ENCODE data around the gene RGL2. TPM values are rescaled to one million over a fixed set of nuclear protein-coding genes. Genes with fewer than 3 reads are reported as not detected.

The RGL2 gene
- total RNA-seq, 4 donors from 2014 or later, result 79.7 to 95.3 (median 84.4) TPM

DNA sequence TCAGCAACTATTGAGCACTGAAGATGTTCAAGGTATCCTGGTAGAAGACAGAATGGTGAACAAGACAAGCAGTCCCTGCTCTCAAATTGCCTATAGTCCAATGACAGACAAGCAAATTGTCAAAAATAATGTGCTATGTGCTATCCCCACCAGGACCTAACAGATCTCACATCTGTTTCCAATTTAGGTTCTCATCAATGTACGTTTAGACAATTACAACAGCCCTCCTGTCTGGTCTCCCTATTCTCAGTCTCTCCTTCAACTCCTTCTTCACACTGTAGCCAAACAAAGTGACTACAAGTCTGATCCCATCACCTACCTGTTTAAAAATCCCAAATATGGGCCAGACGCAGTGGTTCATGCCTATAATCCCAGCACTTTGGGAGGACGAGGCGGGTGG is 7.6 kb upstream of the RGL2 start:
- TF ChIP-seq, protein P1, sequence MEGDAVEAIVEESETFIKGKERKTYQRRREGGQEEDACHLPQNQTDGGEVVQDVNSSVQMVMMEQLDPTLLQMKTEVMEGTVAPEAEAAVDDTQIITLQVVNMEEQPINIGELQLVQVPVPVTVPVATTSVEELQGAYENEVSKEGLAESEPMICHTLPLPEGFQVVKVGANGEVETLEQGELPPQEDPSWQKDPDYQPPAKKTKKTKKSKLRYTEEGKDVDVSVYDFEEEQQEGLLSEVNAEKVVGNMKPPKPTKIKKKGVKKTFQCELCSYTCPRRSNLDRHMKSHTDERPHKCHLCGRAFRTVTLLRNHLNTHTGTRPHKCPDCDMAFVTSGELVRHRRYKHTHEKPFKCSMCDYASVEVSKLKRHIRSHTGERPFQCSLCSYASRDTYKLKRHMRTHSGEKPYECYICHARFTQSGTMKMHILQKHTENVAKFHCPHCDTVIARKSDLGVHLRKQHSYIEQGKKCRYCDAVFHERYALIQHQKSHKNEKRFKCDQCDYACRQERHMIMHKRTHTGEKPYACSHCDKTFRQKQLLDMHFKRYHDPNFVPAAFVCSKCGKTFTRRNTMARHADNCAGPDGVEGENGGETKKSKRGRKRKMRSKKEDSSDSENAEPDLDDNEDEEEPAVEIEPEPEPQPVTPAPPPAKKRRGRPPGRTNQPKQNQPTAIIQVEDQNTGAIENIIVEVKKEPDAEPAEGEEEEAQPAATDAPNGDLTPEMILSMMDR (IDR thresholded peaks at IDR 0.05), result no peak
- intact Hi-C loops (cut with DNase I; ENCODE audit: low total_unique reads), result no loop called here
- DNase-seq (ENCODE audit: low spot score in 2 of 2), result no peak
- H3K4me3 ChIP-seq (ENCODE audit: low read depth, poor library complexity, severe bottlenecking), result no peak overlapping the region
- 81 to 85% methylated on average over 4 of the region's 4 CpGs for WGBS, 2 donors

DNA sequence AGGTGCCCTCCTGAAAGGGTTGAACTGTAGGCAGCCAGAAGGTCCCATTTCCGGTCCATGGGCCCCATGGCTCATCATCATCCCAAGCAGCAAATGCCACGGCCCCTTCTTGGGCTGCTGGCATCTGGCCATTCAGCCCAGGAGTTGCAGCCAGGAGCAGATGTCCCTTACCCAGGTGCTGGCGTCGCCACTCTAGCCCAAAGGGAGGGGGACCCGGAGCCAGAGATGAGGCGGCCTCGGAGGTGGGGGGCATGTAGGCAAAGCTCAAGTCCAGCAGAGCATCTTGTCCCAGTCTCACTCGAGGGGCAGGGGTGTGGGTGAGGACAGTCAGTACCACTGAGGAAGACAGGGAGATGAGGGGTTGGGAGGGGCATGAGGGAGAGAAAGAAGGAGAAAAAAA is 6.3 kb upstream of the RGL2 start:
- intact Hi-C loops (cut with DNase I; ENCODE audit: low total_unique reads), result no loop called here
- TF ChIP-seq, protein P1 (IDR thresholded peaks at IDR 0.05), result no peak
- TF ChIP-seq POLR2A (IDR thresholded peaks at IDR 0.05), result no peak
- DNase-seq (ENCODE audit: low spot score in 2 of 2), result no peak
- WGBS, 2 donors, result 78 to 83% methylated on average over 7 to 8 of the region's 8 CpGs
- no peak overlapping the region for H3K4me3 ChIP-seq (ENCODE audit: low read depth, poor library complexity, severe bottlenecking)

DNA sequence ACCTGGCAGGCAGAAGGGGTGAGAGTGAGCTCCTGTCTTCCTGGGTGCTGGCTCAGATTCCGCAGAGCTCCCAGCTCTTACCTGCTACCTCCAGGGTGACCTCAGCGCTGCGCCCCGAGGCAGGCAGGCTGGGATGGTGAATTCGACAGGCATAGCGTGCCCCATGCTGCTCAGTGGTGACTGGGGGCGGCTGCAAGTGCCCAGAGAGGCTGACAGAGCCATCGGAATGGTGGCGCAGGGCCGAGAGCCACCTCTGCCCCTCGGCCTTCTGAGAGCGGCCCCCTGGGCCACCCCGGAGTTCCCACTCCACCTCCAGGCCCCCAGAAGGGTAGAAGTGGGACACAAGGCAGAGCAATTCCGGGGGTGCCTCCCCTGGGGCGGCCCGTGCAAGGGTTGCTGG is 5.5 kb upstream of the RGL2 start:
- 80 to 81% methylated on average over 15 to 16 of the region's 16 CpGs for WGBS, 2 donors
- intact Hi-C loops (cut with DNase I; ENCODE audit: low total_unique reads), result no loop called here
- no peak overlapping the region for H3K4me3 ChIP-seq (ENCODE audit: low read depth, poor library complexity, severe bottlenecking)
- DNase-seq (ENCODE audit: low spot score in 2 of 2), result no peak
- TF ChIP-seq, protein P1 (IDR thresholded peaks at IDR 0.05), result no peak
- no peak for TF ChIP-seq POLR2A (IDR thresholded peaks at IDR 0.05)

DNA sequence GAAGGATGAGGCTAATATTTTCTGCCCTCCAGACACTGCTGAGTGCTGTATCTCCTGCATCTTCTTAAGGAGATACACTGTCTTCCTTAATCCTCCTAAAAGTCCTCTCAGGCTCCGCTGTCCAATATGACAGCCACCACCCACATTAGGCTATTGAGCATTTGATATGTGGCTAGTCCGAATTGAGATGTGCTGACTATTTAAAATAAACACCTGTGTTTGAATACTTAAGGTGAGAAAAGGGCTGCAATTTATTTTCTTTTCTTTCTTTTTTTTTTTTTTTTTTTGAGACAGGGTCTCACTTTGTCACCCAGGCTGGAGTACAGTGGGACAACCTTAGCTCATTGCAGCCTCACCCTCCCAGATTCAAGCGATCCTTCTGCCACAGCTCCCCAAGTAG is 3.1 kb upstream of the RGL2 start:
- intact Hi-C loops (cut with DNase I; ENCODE audit: low total_unique reads), result no loop called here
- no peak overlapping the region for H3K4me3 ChIP-seq (ENCODE audit: low read depth, poor library complexity, severe bottlenecking)
- no peak for DNase-seq (ENCODE audit: low spot score in 2 of 2)
- WGBS, 2 donors, result 86 to 98% methylated on average over 3 of the region's 3 CpGs
- no peak for TF ChIP-seq POLR2A (IDR thresholded peaks at IDR 0.05)
- TF ChIP-seq, protein P1 (IDR thresholded peaks at IDR 0.05), result no peak

DNA sequence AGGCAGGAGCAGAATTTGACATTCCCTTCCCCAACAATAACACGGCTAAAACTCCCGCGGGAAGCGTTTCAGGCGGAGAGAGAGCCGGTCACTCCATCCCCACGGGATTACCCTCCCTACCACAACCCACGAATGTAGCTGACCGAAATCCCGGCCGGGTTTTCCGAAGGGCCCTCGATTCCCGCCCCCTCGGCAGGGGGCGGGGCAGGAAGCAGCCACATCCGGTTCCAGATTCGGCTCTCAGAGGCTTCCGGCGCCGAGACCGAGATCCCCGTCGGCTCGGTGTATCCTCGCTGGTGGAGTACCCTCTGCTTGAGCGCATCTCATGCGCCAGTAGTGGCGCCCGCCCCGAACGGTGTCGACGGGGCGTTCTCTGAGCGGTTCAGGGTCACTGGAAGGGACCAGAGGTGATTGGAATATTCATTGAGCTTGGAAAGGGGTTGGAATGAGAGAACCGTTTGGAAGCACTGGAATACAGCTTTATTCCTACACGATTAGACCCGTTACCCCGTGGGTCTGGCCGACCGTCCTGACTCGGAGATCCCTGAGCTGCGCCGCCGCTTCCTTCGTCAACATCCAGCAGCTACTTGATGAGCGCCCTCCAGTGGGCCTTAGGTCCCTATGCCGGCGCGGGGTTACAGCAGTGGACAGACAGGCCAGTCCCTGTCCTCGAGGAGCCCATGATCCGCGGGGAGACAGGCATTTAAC is 649 bp upstream of the RGL2 start:
- peak; percentile 90 to 97 for DNase-seq (ENCODE audit: low spot score in 2 of 2)
- H3K4me3 ChIP-seq (ENCODE audit: low read depth, poor library complexity, severe bottlenecking), result peak overlapping the region; percentile 76
- intact Hi-C loops (cut with DNase I; ENCODE audit: low total_unique reads), result no loop called here
- TF ChIP-seq, protein P1 (IDR thresholded peaks at IDR 0.05), result peak in 1 of 3 donors; percentile 44
- TF ChIP-seq POLR2A (IDR thresholded peaks at IDR 0.05), result peak in 1 of 2 donors; percentile 64
- 1% methylated on average over 40 to 43 of the region's 54 CpGs for WGBS, 2 donors

Data from lower leg skin (tissue), 4 donors.